NCI-H2196 (cell line): ENCODE results near the gene GTF2A1L.
"Not testable (repeated sequence)": the region's sequence is repeated elsewhere in the genome, so short reads cannot be mapped to it uniquely, and the experiment has no call there.

Experiments
- DNase-seq: peaks from one replicate; lab custom pipeline; 2025; ENCODE audit not compliant: unreplicated experiment; lab: John Stamatoyannopoulos, UW

Gene GTF2A1L

DNA sequence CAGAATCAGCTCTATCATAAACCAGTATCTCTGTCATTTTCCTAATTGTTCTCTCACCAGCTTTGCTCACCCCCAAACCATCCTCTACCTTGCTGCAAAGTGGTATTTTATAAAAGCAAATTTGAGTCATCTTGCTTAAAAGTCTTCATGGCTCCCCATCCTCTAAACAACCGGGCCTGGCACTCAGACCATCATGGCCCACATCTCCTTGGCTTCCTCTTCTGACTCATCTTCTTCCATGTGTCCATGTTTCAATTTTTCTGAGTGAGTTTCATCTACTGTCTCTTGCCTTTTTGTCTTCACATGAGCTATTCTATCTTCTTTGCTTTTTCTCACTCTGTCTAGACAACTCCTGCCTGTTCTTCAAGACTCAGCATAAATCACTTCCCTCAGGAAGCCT is 79.2 kb downstream of the GTF2A1L start:
- no peak for DNase-seq

GRCh38 chr2:48699348-48699930 is 81.8 kb downstream of the GTF2A1L start:
- no peak for DNase-seq

DNA sequence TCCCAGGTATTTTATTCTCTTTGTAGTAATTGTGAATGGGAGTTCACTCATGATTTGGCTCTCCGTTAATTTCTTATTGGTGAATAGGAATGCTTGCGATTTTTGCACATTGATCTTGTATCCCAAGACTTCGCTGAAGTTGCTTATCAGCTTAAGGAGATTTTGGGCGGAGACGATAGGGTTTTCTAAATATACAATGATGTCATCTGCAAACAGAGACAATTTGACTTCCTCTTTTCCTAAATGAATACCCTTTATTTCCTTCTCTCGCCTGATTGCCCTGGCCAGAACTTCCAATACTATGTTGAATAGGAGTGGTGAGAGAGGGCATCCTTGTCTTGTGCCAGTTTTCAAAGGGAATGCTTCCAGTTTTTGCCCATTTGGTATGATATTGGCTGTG is 86.0 kb downstream of the GTF2A1L start:
- not testable (repeated sequence) for DNase-seq

GRCh38 chr2:48707466-48707865 is 89.8 kb downstream of the GTF2A1L start:
- no peak for DNase-seq

- DNase-seq, result no peak
Measured at GRCh38 chr2:48709096-48710034, 91.7 kb downstream of the GTF2A1L start.

- no peak for DNase-seq
Measured at GRCh38 chr2:48711343-48711742, 93.7 kb downstream of the GTF2A1L start.

- DNase-seq, result no peak
Measured at GRCh38 chr2:48712151-48712550, 94.5 kb downstream of the GTF2A1L start.

DNA sequence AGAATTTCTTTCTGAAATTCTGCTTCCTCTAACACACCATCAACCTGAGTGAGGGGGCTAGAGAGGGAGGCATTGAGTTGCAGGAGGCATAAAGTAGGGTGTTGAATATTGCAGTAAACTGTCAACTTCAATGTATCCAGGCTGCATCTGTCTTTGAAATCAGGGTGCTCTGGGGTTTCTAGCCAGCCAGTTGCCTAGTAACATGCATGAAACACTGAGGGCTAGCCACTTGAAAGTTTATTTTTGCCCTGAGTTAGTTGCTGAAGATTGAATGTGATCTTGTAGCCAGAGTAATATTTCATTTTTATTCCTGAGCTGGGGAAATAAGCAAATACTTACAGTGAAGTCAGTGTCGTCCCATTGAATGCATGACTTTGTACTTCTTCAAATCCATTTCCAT is 96.0 kb downstream of the GTF2A1L start:
- no peak for DNase-seq

- DNase-seq, result no peak
Measured at GRCh38 chr2:48714245-48714644, 96.6 kb downstream of the GTF2A1L start.

GRCh38 chr2:48715042-48715899 is 97.6 kb downstream of the GTF2A1L start:
- no peak for DNase-seq

DNA sequence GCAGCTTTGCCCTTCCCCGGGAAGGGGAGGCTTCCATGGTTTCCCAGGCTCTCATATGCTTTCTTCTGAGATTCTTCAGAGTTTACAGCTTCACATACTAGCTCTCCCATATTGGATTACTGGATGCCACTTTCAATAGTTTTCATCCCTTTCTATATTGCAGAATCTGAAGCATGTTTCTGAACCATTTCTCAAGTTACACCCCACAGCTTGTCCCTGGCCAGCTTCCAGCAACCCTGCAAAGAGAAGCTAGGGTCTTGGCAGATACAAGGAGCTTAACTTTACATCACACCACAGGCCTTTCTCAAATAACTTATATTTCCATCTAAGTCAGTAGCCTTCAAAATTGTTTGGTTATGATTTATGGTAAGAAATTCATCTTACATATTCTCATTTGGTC is 98.3 kb downstream of the GTF2A1L start:
- DNase-seq, result no peak

DNA sequence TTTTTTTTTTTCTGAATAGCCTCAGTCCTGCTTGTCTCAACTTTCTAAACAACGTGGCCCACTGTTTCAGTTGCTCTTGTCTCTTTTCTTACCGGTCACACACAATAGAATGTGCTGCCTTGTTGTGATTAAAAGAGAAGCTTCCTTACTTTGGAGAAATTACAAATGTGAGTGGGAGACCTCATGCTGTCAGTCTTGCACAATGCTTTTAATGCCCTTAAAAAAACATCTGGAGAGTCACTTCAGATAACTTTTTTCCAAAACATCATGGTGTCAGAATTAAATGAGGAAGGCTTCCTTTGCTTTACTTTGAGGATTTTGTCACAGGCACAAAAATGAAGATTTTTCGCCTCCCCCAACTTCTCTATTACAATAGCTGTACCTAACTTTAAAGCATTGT is 100.2 kb downstream of the GTF2A1L start:
- DNase-seq, result no peak

DNA sequence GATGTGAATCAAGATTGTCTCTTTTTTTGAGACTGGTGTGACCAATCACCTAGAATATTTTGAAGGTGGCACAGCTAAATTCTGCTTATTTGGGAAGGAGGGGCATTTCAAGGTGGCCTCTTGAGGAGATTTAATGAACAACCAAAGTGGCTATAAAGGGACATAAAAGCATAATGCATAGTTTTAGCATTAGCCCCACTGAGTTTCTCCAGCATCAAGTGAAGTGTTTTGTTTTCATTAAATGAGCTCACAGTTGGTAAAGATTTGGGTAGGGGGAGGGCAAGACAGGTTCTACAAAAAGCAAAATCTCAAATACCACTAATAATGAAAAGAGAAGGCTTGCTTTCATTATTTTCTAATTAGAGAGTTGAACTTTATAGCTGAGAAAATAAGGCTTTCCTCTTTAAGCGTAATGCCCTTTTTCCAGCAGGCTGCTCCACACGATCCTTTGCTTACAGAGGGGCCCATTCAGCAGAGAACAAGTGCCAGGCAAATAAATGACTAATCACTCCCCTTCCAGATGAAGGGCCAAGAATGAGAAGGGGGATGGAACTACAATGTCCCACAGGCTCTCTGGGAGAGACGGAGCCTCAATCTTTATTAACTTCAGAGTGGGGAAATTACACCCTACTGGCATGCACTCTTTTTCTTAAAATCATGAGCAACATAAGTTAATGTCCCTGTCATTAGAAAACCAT is 102.0 kb downstream of the GTF2A1L start:
- no peak for DNase-seq

DNA sequence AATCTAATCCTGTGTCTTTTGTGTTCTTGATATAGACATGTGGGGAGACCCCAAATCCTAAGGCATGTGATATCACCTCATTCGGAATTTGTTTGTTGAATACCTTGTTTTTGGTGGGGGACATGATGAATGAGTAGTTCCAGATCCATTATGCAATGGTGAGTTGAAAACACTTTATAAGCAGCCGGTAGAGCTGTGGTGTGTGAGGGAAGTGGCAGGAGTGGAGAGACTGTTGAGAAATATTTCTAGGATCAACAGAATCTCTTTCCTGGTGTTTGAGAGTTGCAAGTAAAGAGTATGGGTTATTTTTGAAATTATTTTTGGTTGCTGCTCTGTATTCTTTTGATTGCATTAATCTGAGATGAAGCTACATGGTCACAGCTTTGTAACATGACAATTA is 103.5 kb downstream of the GTF2A1L start:
- no peak for DNase-seq

- no peak for DNase-seq
Measured at GRCh38 chr2:48722391-48722790, 104.7 kb downstream of the GTF2A1L start.

DNA sequence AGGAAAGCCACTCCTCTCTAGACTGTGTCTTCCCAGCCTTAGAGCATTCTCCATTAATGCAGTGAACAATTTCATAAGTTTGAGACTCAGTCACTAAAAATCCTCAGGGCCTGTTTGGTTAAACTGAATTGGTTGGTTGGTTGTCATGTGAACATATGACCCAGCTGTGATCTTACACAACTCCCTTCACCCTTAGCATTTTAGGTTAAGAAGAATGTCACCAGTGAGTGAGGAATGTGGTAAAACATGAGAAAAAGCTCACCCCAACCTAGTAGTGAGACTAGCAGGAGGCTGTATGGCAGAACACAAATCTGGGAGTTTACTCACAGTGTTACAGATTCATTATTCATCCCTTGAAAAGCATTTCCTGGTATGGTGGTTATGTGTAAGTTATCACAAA is 105.5 kb downstream of the GTF2A1L start:
- no peak for DNase-seq

DNA sequence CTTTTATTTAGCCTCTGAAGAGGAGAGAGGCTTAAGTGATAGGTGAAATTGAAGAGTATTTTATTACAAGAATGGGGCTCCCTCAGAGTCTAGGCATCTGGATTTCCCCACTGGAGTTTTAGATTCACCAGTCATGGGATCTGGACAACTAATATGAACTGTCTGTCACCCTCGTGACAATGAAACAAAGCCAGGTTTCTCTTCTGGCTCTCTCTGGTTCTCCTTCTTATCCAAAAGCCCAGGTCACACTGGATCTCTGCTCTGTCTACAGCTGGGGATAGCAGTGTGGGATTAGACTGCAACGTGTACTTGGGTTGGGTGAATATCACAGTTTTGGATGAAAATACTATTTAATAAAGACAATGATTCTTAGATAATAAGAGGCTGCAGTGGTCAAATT is 106.6 kb downstream of the GTF2A1L start:
- DNase-seq, result no peak

- no peak for DNase-seq
Measured at GRCh38 chr2:48725696-48726494, 108.2 kb downstream of the GTF2A1L start.

DNA sequence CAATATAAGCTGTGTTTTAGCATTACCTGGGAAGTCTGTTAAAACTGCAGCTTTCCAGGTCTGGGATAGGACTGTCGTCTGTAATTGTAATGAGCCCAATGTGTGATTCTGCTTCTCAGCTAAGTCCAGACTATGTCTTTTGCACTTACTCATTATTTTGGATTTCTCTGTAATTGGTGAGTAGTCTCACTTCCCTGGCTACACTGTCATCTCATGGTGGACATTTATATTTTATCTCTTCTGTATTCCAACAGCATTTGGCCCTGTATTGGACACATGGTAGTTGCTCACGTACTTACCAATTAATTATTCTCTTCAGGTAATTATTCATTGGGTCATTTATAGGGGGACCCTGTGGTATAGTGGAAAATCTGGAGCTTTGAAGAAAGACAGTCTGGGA is 109.9 kb downstream of the GTF2A1L start:
- DNase-seq, result no peak

GRCh38 chr2:48728295-48728694 is 110.6 kb downstream of the GTF2A1L start:
- DNase-seq, result no peak
